NT2/D1 (cell line): Measurements from ENCODE around the gene KDM4B.

Experiments
- DNase-seq: peaks from one replicate; pipeline ENCODE4 v3.0.0-alpha.2; 2011; ENCODE audit warnings: low read depth, low spot score
- H3K27me3 ChIP-seq: 2 replicates; pipeline ENCODE4 v1.6.0; 2011; ENCODE audit warnings: mild to moderate bottlenecking; ENCODE audit not compliant: insufficient read length, insufficient read depth
- H3K36me3 ChIP-seq: 2 replicates; pipeline ENCODE4 v1.6.1; 2011; ENCODE audit warnings: mild to moderate bottlenecking, low read length, mixed read lengths; ENCODE audit not compliant: insufficient read depth, insufficient read length
- H3K4me1 ChIP-seq: 2 replicates; pipeline ENCODE4 v1.5.1; 2011; ENCODE audit not compliant: insufficient read depth, insufficient read length
- H3K4me3 ChIP-seq: 2 replicates; pipeline ENCODE4 v1.5.1; 2011; ENCODE audit warnings: low read depth; ENCODE audit not compliant: insufficient read length
- H3K9ac ChIP-seq: 2 replicates; pipeline ENCODE4 v1.6.0; 2011; ENCODE audit warnings: low read depth; ENCODE audit not compliant: insufficient read length
- H3K9me3 ChIP-seq: 2 replicates; pipeline ENCODE4 v1.5.1; 2011; ENCODE audit warnings: mild to moderate bottlenecking, low read length; ENCODE audit not compliant: insufficient read depth
- SUZ12 ChIP-seq: IDR thresholded peaks from 2 replicates; pipeline ENCODE4 v1.6.1; 2011; ENCODE audit not compliant: insufficient read length, insufficient read depth; ENCODE audit errors: extremely low read depth
- YY1 ChIP-seq: IDR thresholded peaks from 2 replicates; pipeline ENCODE4 v1.6.1; 2011; ENCODE audit not compliant: insufficient read length, insufficient read depth
- ZNF274 ChIP-seq: IDR thresholded peaks from 2 replicates; pipeline ENCODE4 v1.6.1; 2011; ENCODE audit warnings: mild to moderate bottlenecking, low read depth, low read length

The KDM4B gene

GRCh38 chr19:5092481-5092843 is 123.5 kb downstream of the KDM4B start:
- peak overlapping the region; percentile 36 for H3K9ac ChIP-seq
- H3K4me3 ChIP-seq: no peak overlapping the region
- H3K27me3 ChIP-seq: no peaks in the 10 kb centered on the region
- DNase-seq: no peak
- TF ChIP-seq ZNF274 (no peak), SUZ12 (no peak), YY1 (no peak)
- H3K36me3 ChIP-seq: peaks cover 27% of the 10 kb centered on the region
- H3K9me3 ChIP-seq: peaks cover under 1% of the 10 kb centered on the region; the same call in 1 of the 2 replicates
- H3K4me1 ChIP-seq: peaks cover 39% of the 10 kb centered on the region

GRCh38 chr19:5093297-5093928 is 124.5 kb downstream of the KDM4B start:
- Histone ChIP-seq H3K9me3 (peaks cover 10% of the 10 kb centered on the region; the same call in 1 of the 2 replicates), H3K27me3 (no peaks in the 10 kb centered on the region), H3K36me3 (peaks cover 26% of the 10 kb centered on the region), H3K9ac (peak overlapping the region; percentile 36), H3K4me3 (no peak overlapping the region), H3K4me1 (peaks cover 33% of the 10 kb centered on the region)
- TF ChIP-seq ZNF274 (no peak), SUZ12 (no peak), YY1 (no peak)
- no peak for DNase-seq

- Histone ChIP-seq H3K36me3 (peaks cover 27% of the 10 kb centered on the region), H3K9me3 (peaks cover 17% of the 10 kb centered on the region; the same call in 1 of the 2 replicates), H3K4me1 (peaks cover 29% of the 10 kb centered on the region), H3K4me3 (no peak overlapping the region), H3K9ac (peak overlapping the region; percentile 26), H3K27me3 (no peaks in the 10 kb centered on the region)
- TF ChIP-seq YY1 (no peak), SUZ12 (no peak), ZNF274 (no peak)
- no peak for DNase-seq
These were observed 125.2 kb downstream of the KDM4B start for GRCh38 chr19:5093948-5094718.

- Histone ChIP-seq H3K36me3 (peaks cover 33% of the 10 kb centered on the region), H3K27me3 (no peaks in the 10 kb centered on the region), H3K9me3 (peaks cover 25% of the 10 kb centered on the region; the same call in 1 of the 2 replicates), H3K4me1 (peaks cover 27% of the 10 kb centered on the region), H3K4me3 (no peak overlapping the region), H3K9ac (no peak overlapping the region)
- TF ChIP-seq SUZ12: no peak
- TF ChIP-seq ZNF274: no peak
- TF ChIP-seq YY1: no peak
- no peak for DNase-seq
These were observed 126.1 kb downstream of the KDM4B start for GRCh38 chr19:5094768-5095567.

GRCh38 chr19:5095568-5095850 is 126.6 kb downstream of the KDM4B start:
- Histone ChIP-seq H3K36me3 (peaks cover 32% of the 10 kb centered on the region), H3K9ac (peak overlapping the region; percentile 32), H3K4me1 (peaks cover 26% of the 10 kb centered on the region), H3K9me3 (peaks cover 30% of the 10 kb centered on the region; the same call in 1 of the 2 replicates), H3K4me3 (no peak overlapping the region), H3K27me3 (no peaks in the 10 kb centered on the region)
- no peak for DNase-seq
- TF ChIP-seq YY1 (no peak), ZNF274 (no peak), SUZ12 (no peak)

- TF ChIP-seq YY1: no peak
- no peak for TF ChIP-seq SUZ12
- TF ChIP-seq ZNF274: no peak
- peaks cover 20% of the 10 kb centered on the region for H3K4me1 ChIP-seq
- H3K36me3 ChIP-seq: peaks cover 32% of the 10 kb centered on the region
- H3K4me3 ChIP-seq: no peak overlapping the region
- peaks cover 30% of the 10 kb centered on the region; the same call in 1 of the 2 replicates for H3K9me3 ChIP-seq
- no peak overlapping the region for H3K9ac ChIP-seq
- no peak for DNase-seq
- H3K27me3 ChIP-seq: no peaks in the 10 kb centered on the region
These were observed 127.6 kb downstream of the KDM4B start for GRCh38 chr19:5096536-5096935.

GRCh38 chr19:5097331-5097930 is 128.5 kb downstream of the KDM4B start:
- DNase-seq: no peak
- Histone ChIP-seq H3K27me3 (no peaks in the 10 kb centered on the region), H3K4me3 (no peak overlapping the region), H3K36me3 (peaks cover 32% of the 10 kb centered on the region), H3K4me1 (peaks cover 17% of the 10 kb centered on the region), H3K9me3 (peaks cover 30% of the 10 kb centered on the region; the same call in 1 of the 2 replicates), H3K9ac (no peak overlapping the region)
- no peak for TF ChIP-seq ZNF274
- TF ChIP-seq YY1: no peak
- no peak for TF ChIP-seq SUZ12
